GM12891 (cell line): Measurements from ENCODE around the gene TEPSIN.

Source experiments
- POLR2A ChIP-seq: IDR thresholded peaks from 2 replicates; pipeline ENCODE4 v1.6.1; 2011; ENCODE audit warnings: low read depth, low read length, control low read depth
- POLR2AphosphoS5 ChIP-seq: IDR thresholded peaks from 2 replicates; pipeline ENCODE4 v1.6.1; 2011; ENCODE audit warnings: low read depth, low read length, control low read depth
- TAF1 ChIP-seq: IDR thresholded peaks from 2 replicates; pipeline ENCODE4 v1.6.1; 2011; ENCODE audit warnings: low read depth, low read length, control low read depth

DNA sequence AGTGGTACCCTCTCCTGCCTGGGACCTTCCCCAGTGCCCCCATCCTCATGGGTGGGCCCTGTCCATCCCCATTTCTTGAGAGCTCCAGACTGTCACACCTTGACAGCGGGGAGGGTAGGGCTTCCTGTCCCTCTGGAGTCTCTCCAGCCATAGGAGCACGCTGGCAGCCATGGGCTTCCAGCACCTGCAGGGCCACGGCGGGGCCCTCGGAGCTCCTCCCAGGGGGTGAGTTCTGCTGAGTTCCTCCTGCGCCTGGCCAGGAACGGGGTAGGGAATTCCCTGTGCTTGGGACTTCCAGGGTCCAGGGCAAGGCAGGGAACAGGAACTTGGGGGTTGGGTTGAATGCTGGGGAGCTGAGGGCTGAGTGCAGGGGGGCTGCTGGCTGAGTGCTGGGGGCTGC is 49.8 kb downstream of the TEPSIN start:
- TF ChIP-seq TAF1 (no peak), POLR2AphosphoS5 (no peak), POLR2A (no peak)
